ENCODE results near the gene ISY1. TPM values are rescaled to one million over a fixed set of nuclear protein-coding genes. Genes with fewer than 3 reads are reported as not detected.
"Not testable (repeated sequence)": the region's sequence is repeated elsewhere in the genome, so short reads cannot be mapped to it uniquely, and the experiment has no call there.

Gene ISY1
- total RNA-seq, 1 experiment from 2014 or later, result 62.3 TPM

DNA sequence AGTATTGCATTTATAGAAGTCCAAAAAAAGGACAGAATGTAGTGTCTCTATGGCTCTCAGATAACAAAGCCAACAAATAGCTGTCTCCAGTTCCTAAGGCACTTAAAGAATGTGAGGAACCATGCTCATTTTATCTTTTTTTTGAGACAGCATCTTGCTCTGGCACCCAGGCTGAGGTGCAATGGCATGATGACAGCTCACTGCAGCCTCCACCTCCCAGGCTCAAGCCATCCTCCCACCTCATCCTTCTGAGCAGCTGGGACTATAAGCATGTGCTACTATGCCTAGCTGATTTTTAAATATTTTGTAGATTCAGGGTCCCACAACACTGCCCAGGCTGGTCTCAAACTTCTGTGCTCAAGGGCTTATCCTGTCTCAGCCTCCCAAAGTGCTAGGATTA is 16.1 kb downstream of the ISY1 start:
- CTCF ChIA-PET, result interaction anchor here (1.0 kb wide), 1 partner anchor 10 kb away, joined by 3 read pairs; no protein-coding TSS in a partner anchor
- TF ChIP-seq, protein P1, sequence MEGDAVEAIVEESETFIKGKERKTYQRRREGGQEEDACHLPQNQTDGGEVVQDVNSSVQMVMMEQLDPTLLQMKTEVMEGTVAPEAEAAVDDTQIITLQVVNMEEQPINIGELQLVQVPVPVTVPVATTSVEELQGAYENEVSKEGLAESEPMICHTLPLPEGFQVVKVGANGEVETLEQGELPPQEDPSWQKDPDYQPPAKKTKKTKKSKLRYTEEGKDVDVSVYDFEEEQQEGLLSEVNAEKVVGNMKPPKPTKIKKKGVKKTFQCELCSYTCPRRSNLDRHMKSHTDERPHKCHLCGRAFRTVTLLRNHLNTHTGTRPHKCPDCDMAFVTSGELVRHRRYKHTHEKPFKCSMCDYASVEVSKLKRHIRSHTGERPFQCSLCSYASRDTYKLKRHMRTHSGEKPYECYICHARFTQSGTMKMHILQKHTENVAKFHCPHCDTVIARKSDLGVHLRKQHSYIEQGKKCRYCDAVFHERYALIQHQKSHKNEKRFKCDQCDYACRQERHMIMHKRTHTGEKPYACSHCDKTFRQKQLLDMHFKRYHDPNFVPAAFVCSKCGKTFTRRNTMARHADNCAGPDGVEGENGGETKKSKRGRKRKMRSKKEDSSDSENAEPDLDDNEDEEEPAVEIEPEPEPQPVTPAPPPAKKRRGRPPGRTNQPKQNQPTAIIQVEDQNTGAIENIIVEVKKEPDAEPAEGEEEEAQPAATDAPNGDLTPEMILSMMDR (conservative IDR thresholded peaks at IDR 0.05), result no peak
- no peak for TF ChIP-seq EZH2 (IDR thresholded peaks at IDR 0.05; ENCODE audit: low read depth)
- no peaks in the 10 kb centered on the region for H3K9me3 ChIP-seq (ENCODE audit: insufficient read depth, low read depth)
- DNase-seq, result no peak
- no peak overlapping the region for H2AFZ ChIP-seq
- intact Hi-C loops (cut with micrococcal nuclease; ENCODE audit: unreplicated experiment), result no loop called here
- H3K27ac ChIP-seq, result no peak overlapping the region
- peaks cover 11% of the 10 kb centered on the region; the same call in 1 of the 2 replicates for H3K36me3 ChIP-seq (ENCODE audit: low read depth)
- H3K4me2 ChIP-seq, result no peak overlapping the region
- no peaks in the 10 kb centered on the region for H3K27me3 ChIP-seq (ENCODE audit: insufficient read depth, low read depth)
- BruUV-seq (replicated peaks), result no TSS peak
- no peaks in the 10 kb centered on the region for H3K79me2 ChIP-seq (ENCODE audit: low read depth)
- H3K9me2 ChIP-seq (ENCODE audit: insufficient read depth), result no peaks in the 10 kb centered on the region
- H3K4me3 ChIP-seq, result no peak overlapping the region
- no peaks in the 10 kb centered on the region for H4K20me1 ChIP-seq (ENCODE audit: insufficient read depth)
- H3F3A ChIP-seq (ENCODE audit: insufficient read depth, low read depth), result no peaks in the 10 kb centered on the region
- no peaks in the 10 kb centered on the region for H3K4me1 ChIP-seq (replicated peaks; ENCODE audit: insufficient read depth)
- POLR2A ChIA-PET (ENCODE audit: unreplicated experiment), result interaction anchor here (0.6 kb wide), 1 partner anchor 23 kb away, joined by 5 read pairs; the partner anchor contains the start of gene RAB43

DNA sequence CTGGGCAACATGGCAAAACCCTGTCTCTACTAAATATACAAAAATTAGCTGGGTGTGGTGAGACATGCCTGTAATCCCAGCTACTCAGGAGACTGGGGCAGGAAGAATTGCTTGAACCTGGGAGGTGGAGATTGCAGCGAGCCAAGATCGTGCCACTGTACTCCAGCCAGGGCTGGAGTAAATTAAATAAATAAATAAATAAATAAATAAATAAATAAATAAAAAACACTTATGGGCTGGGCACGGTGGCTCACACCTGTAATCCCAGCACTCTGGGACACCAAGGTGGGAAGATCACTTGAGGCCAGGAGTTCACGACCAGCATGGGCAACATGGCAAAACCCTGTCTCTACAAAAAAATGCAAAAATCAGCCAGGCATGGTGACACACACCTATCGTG is 19.9 kb downstream of the ISY1 start:
- intact Hi-C loops (cut with micrococcal nuclease; ENCODE audit: unreplicated experiment); POLR2A ChIA-PET (ENCODE audit: unreplicated experiment); H3K4me1 ChIP-seq (replicated peaks; ENCODE audit: insufficient read depth); H3K27me3 ChIP-seq (ENCODE audit: insufficient read depth, low read depth); H3K9me2 ChIP-seq (ENCODE audit: insufficient read depth); H3K4me2 ChIP-seq; H3K79me2 ChIP-seq (ENCODE audit: low read depth); H4K20me1 ChIP-seq (ENCODE audit: insufficient read depth); CTCF ChIA-PET; BruUV-seq (replicated peaks); H3K4me3 ChIP-seq; H3F3A ChIP-seq (ENCODE audit: insufficient read depth, low read depth); DNase-seq; H2AFZ ChIP-seq; H3K27ac ChIP-seq; H3K9me3 ChIP-seq (ENCODE audit: insufficient read depth, low read depth): not testable (repeated sequence)
- peaks cover 12% of the 10 kb centered on the region; the same call in 1 of the 2 replicates for H3K36me3 ChIP-seq (ENCODE audit: low read depth)

DNA sequence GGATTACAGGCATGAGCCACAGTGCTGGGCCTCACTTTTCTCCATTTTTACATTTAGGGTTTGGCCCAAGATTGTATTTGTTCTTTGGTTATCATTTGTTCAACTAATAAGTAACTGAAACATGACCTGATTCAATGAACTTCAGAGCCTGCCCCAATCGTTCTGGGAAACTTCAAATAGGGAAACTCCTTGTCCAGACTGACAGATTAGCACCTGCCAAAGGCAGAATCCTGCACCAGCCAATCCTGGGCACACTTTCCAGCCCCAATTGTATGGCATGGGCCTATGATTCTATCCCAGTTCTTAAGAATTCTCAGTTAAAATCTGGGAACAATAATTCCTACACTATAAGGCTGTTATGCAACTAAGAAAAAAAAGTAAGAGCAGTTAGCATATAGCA is 21.0 kb downstream of the ISY1 start:
- BruUV-seq (replicated peaks), result no TSS peak
- no peaks in the 10 kb centered on the region for H3K4me1 ChIP-seq (replicated peaks; ENCODE audit: insufficient read depth)
- H3K9me2 ChIP-seq (ENCODE audit: insufficient read depth), result no peaks in the 10 kb centered on the region
- H3K9me3 ChIP-seq (ENCODE audit: insufficient read depth, low read depth), result no peaks in the 10 kb centered on the region
- no peak for DNase-seq
- no peaks in the 10 kb centered on the region for H3F3A ChIP-seq (ENCODE audit: insufficient read depth, low read depth)
- H3K36me3 ChIP-seq (ENCODE audit: low read depth), result peaks cover 12% of the 10 kb centered on the region; the same call in 1 of the 2 replicates
- intact Hi-C loops (cut with micrococcal nuclease; ENCODE audit: unreplicated experiment), result no loop called here
- TF ChIP-seq, protein P1 (conservative IDR thresholded peaks at IDR 0.05), result no peak
- TF ChIP-seq EZH2 (IDR thresholded peaks at IDR 0.05; ENCODE audit: low read depth), result no peak
- no peaks in the 10 kb centered on the region for H4K20me1 ChIP-seq (ENCODE audit: insufficient read depth)
- POLR2A ChIA-PET (ENCODE audit: unreplicated experiment), result no interaction called here
- H3K27ac ChIP-seq, result no peak overlapping the region
- no peak overlapping the region for H3K4me3 ChIP-seq
- H3K4me2 ChIP-seq, result no peak overlapping the region
- no peaks in the 10 kb centered on the region for H3K27me3 ChIP-seq (ENCODE audit: insufficient read depth, low read depth)
- CTCF ChIA-PET, result no interaction called here
- no peaks in the 10 kb centered on the region for H3K79me2 ChIP-seq (ENCODE audit: low read depth)
- no peak overlapping the region for H2AFZ ChIP-seq

DNA sequence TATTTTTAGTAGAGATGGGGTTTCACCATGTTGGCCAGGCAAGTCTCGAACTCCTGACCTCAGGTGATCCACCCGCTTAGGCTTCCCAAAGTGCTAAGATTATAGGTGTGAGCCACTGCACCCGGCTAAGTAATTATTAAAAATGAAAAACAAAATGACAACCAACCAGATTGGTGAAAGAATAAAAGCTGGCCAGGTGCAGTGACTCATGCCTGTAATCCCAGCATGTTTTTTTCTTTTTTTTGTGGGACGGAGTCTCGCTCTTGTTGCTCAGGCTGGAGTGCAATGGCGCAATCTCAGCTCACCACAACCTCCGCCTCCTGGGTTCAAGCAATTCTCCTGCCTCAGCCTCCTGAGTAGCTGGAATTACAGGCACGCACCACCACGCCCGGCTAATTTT is 24.6 kb downstream of the ISY1 start:
- H3K27me3 ChIP-seq (ENCODE audit: insufficient read depth, low read depth); H4K20me1 ChIP-seq (ENCODE audit: insufficient read depth); H3F3A ChIP-seq (ENCODE audit: insufficient read depth, low read depth); H3K4me3 ChIP-seq; DNase-seq; H3K4me1 ChIP-seq (replicated peaks; ENCODE audit: insufficient read depth); BruUV-seq (replicated peaks); H3K79me2 ChIP-seq (ENCODE audit: low read depth); H3K27ac ChIP-seq; H3K9me2 ChIP-seq (ENCODE audit: insufficient read depth); H3K4me2 ChIP-seq; H3K9me3 ChIP-seq (ENCODE audit: insufficient read depth, low read depth); H2AFZ ChIP-seq; POLR2A ChIA-PET (ENCODE audit: unreplicated experiment); intact Hi-C loops (cut with micrococcal nuclease; ENCODE audit: unreplicated experiment): not testable (repeated sequence)
- CTCF ChIA-PET, result interaction anchor here (0.6 to 0.7 kb wide), 3 partner anchors 18 to 156 kb away, joined by 3 to 7 read pairs (median 4); no protein-coding TSS in a partner anchor
- H3K36me3 ChIP-seq (ENCODE audit: low read depth), result peaks cover 11% of the 10 kb centered on the region; the same call in 1 of the 2 replicates
